KOPT-K1 (cell line): ENCODE data around the gene ZDHHC14.
"Not testable (repeated sequence)": the region's sequence is repeated elsewhere in the genome, so short reads cannot be mapped to it uniquely, and the experiment has no call there.

Source experiments
- H3K27ac ChIP-seq: fragments of 200-600 bp; sonication (generic); 2 replicates; pipeline ENCODE4 v1.5.1; 2016; ENCODE audit warnings: antibody characterized with exemption, mild to moderate bottlenecking, low read depth, low read length; ENCODE audit not compliant: poor library complexity, severe bottlenecking
- H3K36me3 ChIP-seq: fragments of 200-600 bp; sonication (generic); 2 replicates; pipeline ENCODE4 v1.5.1; 2017; ENCODE audit warnings: antibody characterized with exemption, mild to moderate bottlenecking, low read length, moderate library complexity; ENCODE audit not compliant: insufficient read depth
- H3K9me3 ChIP-seq: fragments of 200-600 bp; sonication (generic); 2 replicates; pipeline ENCODE4 v1.5.1; 2017; ENCODE audit warnings: antibody characterized with exemption, low read length, mild to moderate bottlenecking; ENCODE audit not compliant: insufficient read depth, poor library complexity, severe bottlenecking

Gene ZDHHC14

GRCh38 chr6:157380779-157381561 is at the start of gene ZDHHC14:
ZDHHC14 (plus strand) TSS chr6:157381190.
- H3K9me3 ChIP-seq = no peaks in the 10 kb centered on the region
- no peaks in the 10 kb centered on the region for H3K36me3 ChIP-seq
- peak within 1 kb of the TSS; percentile 72 for H3K27ac ChIP-seq

DNA sequence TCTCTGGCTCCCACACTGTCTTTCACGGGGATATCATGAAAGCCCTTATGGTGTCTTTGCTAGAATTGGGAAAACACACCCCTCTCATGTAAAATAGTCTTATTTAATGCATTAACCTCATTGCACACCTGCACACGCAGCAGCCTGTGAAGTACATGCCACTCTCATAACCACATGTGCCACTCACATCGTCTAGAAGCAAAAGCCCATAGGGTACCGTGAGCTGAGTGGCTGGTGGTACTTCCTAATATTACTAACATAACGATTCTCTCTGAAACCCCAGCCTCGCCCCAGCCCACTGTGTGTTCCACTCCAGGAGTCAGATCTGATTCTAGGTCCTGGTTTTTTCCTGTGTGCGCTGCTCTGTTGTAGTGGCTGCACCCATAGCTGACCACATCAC is 48.2 kb upstream of the ZDHHC14 start:
- Histone ChIP-seq H3K27ac (no peak overlapping the region), H3K9me3 (no peaks in the 10 kb centered on the region), H3K36me3 (no peaks in the 10 kb centered on the region)

GRCh38 chr6:157333537-157333936 is 47.5 kb upstream of the ZDHHC14 start:
- Histone ChIP-seq H3K9me3 (no peaks in the 10 kb centered on the region), H3K36me3 (no peaks in the 10 kb centered on the region), H3K27ac (no peak overlapping the region)

DNA sequence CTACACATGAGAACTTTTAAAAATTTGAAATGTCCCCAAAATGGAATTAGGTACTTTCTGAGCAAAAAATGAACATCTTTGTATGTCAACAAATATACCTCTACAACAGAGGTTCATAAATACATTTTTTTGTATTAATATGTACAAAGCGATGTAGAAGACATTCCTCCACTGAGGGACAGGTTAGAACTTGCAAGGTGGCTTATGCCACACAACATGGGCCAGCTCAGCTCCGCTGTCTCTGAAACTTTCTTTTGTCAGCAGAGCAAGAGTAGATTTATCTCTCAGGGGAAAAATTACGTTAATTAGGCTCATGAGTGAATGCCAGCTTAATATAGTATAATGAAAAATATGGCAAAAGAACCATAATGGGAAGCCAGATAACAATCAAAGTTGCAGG is 47.0 kb upstream of the ZDHHC14 start:
- H3K27ac ChIP-seq = no peak overlapping the region
- no peaks in the 10 kb centered on the region for H3K9me3 ChIP-seq
- no peaks in the 10 kb centered on the region for H3K36me3 ChIP-seq

DNA sequence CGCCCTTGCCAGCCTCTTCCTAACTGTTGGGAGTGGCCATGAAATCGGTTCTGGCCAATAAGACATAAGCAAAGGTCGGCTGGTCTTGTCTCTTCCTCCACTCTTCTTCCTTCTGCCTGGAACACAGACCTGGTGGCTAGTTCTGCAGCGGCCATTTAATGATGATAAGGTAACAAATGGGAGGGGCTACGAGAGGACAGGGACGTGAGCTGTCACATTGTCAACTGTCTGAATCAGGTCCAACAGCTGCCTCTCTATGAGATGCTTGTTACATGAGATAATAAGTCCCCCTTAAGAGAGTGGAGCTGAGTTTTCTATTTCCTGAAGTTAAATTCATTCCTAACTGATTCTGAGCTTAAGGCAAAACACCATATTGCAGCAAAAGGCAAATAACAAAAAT is 45.2 kb upstream of the ZDHHC14 start:
- H3K36me3 ChIP-seq = no peaks in the 10 kb centered on the region
- no peak overlapping the region for H3K27ac ChIP-seq
- H3K9me3 ChIP-seq = no peaks in the 10 kb centered on the region

- H3K36me3 ChIP-seq, H3K27ac ChIP-seq, H3K9me3 ChIP-seq: not testable (repeated sequence)
These were observed 43.7 kb upstream of the ZDHHC14 start for GRCh38 chr6:157337276-157337675.

DNA sequence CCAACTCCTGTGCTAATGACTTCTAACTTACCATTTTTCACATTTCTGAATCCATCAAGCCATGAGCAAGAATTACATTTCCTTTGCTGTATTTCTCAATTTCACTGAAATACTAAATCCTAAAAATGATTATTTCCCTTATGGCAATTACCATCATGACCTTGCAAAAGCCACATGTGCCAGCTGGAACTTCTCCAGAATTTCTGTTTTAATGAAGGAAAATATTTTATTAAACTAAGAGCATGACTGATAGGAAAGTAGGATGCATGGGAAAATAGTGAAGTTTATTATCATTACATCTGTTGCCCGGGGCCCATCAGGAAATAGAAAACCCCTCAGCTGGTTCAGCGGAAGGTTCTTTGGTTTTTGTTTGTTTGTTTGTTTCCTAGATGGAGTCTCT is 43.2 kb upstream of the ZDHHC14 start:
- Histone ChIP-seq H3K36me3 (no peaks in the 10 kb centered on the region), H3K9me3 (no peaks in the 10 kb centered on the region), H3K27ac (no peak overlapping the region)

GRCh38 chr6:157339432-157339831 is 41.6 kb upstream of the ZDHHC14 start:
- H3K27ac ChIP-seq = no peak overlapping the region
- H3K36me3 ChIP-seq = no peaks in the 10 kb centered on the region
- no peaks in the 10 kb centered on the region for H3K9me3 ChIP-seq

- H3K36me3 ChIP-seq = no peaks in the 10 kb centered on the region
- H3K27ac ChIP-seq = no peak overlapping the region
- H3K9me3 ChIP-seq = peaks cover 7% of the 10 kb centered on the region
These were observed 37.3 kb upstream of the ZDHHC14 start for GRCh38 chr6:157343732-157344131.

DNA sequence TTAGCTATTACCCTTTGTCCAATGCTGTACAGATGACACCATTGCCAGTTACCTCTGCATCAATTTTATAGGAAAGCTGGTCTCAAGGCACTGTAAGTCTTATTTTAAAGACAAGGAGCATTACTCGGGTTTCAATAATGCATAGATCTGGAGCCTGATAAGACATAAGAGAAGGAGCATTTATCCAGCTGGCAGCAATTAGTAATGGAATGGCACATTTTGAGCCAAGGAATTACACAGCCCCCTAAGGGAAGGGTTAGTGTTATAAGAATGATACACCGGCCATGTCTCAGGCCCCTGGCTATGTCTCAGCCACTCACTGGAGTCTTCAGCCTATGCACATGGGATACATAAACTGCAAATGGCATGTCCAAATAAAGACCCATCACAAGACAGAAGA is 34.6 kb upstream of the ZDHHC14 start:
- H3K9me3 ChIP-seq = peaks cover 7% of the 10 kb centered on the region
- H3K36me3 ChIP-seq = no peaks in the 10 kb centered on the region
- no peak overlapping the region for H3K27ac ChIP-seq

DNA sequence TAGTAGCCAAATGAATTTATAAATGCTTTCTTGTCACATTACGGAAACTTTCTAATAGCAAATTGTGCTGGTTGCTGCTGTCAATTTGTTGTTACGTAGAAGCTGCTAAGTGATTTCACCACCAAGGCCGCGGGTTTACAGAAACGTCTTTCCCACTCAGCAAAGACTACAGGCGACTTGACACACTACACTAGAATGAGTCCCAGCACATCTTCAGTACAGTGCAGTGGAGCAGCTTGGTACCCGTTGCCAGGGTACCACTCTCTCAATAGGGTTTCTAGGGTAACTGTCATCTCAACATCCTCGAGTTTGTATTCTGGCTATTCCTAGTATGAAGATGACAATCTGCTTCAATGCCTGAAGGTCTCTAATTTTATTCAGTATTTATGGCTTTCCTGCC is 22.7 kb upstream of the ZDHHC14 start:
- Histone ChIP-seq H3K36me3 (no peaks in the 10 kb centered on the region), H3K9me3 (no peaks in the 10 kb centered on the region), H3K27ac (no peak overlapping the region)

DNA sequence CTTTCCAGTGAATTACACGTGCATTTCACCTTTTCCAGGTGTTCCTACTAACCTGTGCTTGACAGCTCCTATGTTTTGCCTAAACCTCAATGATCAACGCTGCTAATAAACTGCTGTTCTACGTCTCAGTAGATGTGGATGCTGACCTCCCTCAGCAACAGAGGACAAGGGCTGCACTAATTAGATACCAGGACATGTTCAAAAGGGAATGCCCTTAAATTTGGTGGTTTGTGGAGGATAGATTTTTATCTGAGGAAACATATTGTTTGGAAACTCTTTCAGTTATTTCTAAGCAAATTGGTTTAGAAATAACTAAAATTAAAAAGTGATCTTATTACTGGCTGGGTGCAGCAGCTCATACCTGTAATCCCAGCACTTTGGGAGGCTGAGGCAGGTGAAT is 19.1 kb upstream of the ZDHHC14 start:
- Histone ChIP-seq H3K27ac (no peak overlapping the region), H3K36me3 (no peaks in the 10 kb centered on the region), H3K9me3 (no peaks in the 10 kb centered on the region)

DNA sequence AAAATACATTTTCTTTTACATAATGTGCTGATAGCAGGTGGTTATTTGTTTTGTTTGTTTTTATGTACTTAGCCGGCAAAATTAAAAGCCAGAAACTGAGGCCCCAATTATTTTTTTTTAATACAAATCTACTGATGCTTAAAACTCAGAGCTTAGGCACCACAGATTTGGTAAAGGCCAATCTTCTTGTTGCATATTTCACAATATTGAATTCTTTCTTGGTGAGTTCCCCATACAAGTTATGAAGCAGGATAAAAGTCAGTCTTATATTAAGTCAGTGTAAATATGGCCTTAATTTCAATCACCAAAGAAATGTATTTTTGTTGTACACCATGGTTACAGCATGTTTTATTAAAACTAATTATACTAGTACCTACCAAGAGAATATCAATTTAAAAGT is 16.3 kb upstream of the ZDHHC14 start:
- no peaks in the 10 kb centered on the region for H3K36me3 ChIP-seq
- no peak overlapping the region for H3K27ac ChIP-seq
- no peaks in the 10 kb centered on the region for H3K9me3 ChIP-seq

GRCh38 chr6:157366648-157367047 is 14.3 kb upstream of the ZDHHC14 start:
- Histone ChIP-seq H3K36me3 (no peaks in the 10 kb centered on the region), H3K9me3 (no peaks in the 10 kb centered on the region), H3K27ac (no peak overlapping the region)

- Histone ChIP-seq H3K9me3 (no peaks in the 10 kb centered on the region), H3K36me3 (no peaks in the 10 kb centered on the region), H3K27ac (no peak overlapping the region)
These were observed 12.5 kb upstream of the ZDHHC14 start for GRCh38 chr6:157368359-157369049.

- Histone ChIP-seq H3K27ac (no peak overlapping the region), H3K36me3 (no peaks in the 10 kb centered on the region), H3K9me3 (no peaks in the 10 kb centered on the region)
These were observed 10.2 kb upstream of the ZDHHC14 start for GRCh38 chr6:157370755-157371154.
